HUES64 (cell line): ENCODE data around the gene TIGD7.

Experiments used
- H3K27ac ChIP-seq: 2 replicates; pipeline ENCODE4 v1.7.0; 2013; ENCODE audit warnings: low read depth, low read length, inconsistent platforms
- H3K27me3 ChIP-seq: 2 replicates; pipeline ENCODE4 v1.6.1; 2013; ENCODE audit warnings: mild to moderate bottlenecking, low read length; ENCODE audit not compliant: insufficient read depth
- H3K36me3 ChIP-seq: 2 replicates; pipeline ENCODE4 v1.6.1; 2013; ENCODE audit warnings: mild to moderate bottlenecking, low read length; ENCODE audit not compliant: insufficient read depth
- H3K4me1 ChIP-seq: 2 replicates; pipeline ENCODE4 v1.6.1; 2013; ENCODE audit warnings: mild to moderate bottlenecking, low read length, moderate library complexity; ENCODE audit not compliant: insufficient read depth
- H3K4me3 ChIP-seq: 2 replicates; pipeline ENCODE4 v1.5.1; 2013; ENCODE audit warnings: mild to moderate bottlenecking, low read length, moderate library complexity
- H3K9ac ChIP-seq: 2 replicates; pipeline ENCODE4 v1.6.1; 2013; ENCODE audit warnings: mild to moderate bottlenecking, low read depth, low read length
- H3K9me3 ChIP-seq: 2 replicates; pipeline ENCODE4 v1.6.1; 2013; ENCODE audit warnings: low read depth, low read length; ENCODE audit not compliant: insufficient read depth
- WGBS: fragments of 150-250, 120-280 bp; methylation state at CpG from one replicate; pipeline ENCODE4 v1.1.7; 2013; ENCODE audit warnings: missing lambda C conversion rate; 5-methylcytosine and 5-hydroxymethylcytosine counted together

Gene TIGD7

DNA sequence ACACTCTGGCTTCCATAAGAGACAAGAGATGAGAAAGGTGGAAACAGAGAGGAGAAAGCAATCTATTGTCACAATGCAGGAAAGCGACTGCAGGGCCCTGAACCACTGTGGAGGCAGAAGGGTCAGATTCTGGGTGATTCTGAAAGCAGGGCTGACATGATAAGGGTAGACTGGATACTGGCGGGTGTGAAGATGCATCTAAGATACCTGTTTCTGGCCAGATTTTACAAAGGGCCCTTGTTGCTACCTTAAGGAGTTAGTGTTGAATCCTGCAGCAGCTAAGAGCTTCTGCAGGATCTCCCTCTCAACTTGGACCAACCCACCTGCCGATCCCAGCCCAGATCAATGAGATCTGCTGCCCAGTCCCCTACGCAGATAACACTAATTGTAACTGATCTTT, 42.7 kb downstream of the TIGD7 start:
- H3K4me3 ChIP-seq: no peak overlapping the region
- H3K27ac ChIP-seq: no peak overlapping the region
- H3K9me3 ChIP-seq: peaks cover 11% of the 10 kb centered on the region; the same call in 1 of the 2 replicates
- peaks cover 8% of the 10 kb centered on the region; the same call in 1 of the 2 replicates for H3K27me3 ChIP-seq
- no peak overlapping the region for H3K9ac ChIP-seq
- no peaks in the 10 kb centered on the region for H3K4me1 ChIP-seq
- 90% methylated on average over 4 of the region's 4 CpGs for WGBS
- no peaks in the 10 kb centered on the region for H3K36me3 ChIP-seq

DNA sequence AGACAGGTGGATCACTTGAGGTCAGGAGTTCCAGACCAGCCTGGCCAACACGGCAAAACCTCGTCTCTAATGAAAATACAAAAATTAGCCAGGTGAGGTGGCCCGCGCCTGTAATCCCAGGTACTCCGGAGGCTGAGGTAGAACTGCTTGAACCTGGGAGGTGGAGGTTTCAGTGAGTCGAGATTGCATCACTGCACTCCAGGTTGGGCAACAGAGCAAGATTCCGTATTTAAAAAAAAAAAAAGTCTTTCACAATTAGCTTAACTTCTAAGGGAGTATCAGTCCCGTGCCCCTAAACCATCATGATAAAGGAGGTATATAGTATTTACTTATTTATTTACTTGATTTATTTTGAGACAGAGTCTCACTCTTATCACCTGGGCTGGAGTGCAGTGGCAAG, 45.4 kb downstream of the TIGD7 start:
- H3K9me3 ChIP-seq: peaks cover 2% of the 10 kb centered on the region; the same call in 1 of the 2 replicates
- no peaks in the 10 kb centered on the region for H3K4me1 ChIP-seq
- H3K27ac ChIP-seq: no peak overlapping the region
- H3K36me3 ChIP-seq: no peaks in the 10 kb centered on the region
- no peak overlapping the region for H3K4me3 ChIP-seq
- 93% methylated on average over 7 of the region's 8 CpGs for WGBS
- no peak overlapping the region for H3K9ac ChIP-seq
- peaks cover 8% of the 10 kb centered on the region; the same call in 1 of the 2 replicates for H3K27me3 ChIP-seq

DNA sequence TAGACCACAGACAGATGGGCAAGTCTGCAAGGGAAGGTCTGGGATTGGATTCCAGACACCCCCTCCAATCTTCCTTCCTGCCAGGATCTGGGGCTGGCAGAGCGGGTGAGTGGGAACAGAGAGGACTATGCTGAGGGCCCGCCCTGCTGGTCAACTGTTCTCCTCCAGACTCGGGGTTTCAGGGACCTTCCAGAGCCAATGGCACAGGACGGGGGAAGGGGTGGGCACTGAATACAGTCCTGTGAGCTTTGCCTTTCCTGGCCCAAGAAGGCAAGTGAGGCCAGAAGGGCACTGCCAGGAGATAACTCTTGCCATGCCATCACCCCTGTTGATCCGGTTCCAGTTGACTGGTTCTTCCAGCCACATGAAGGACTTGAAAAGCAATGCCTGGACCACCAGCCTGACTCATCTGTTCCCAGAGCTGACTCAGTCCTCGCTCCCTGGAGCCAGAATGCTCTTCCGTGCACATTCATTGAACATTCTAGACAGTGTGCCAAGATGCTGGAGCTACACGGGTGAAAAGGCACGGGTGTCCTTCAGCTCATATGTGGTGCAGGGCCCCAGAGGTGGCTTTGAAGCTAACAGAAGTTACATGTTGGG, 48.3 kb downstream of the TIGD7 start:
- no peaks in the 10 kb centered on the region for H3K4me1 ChIP-seq
- 79% methylated on average over 9 of the region's 9 CpGs for WGBS
- no peak overlapping the region for H3K27ac ChIP-seq
- no peak overlapping the region for H3K4me3 ChIP-seq
- no peak overlapping the region for H3K9ac ChIP-seq
- no peaks in the 10 kb centered on the region for H3K36me3 ChIP-seq
- H3K9me3 ChIP-seq: no peaks in the 10 kb centered on the region
- no peaks in the 10 kb centered on the region for H3K27me3 ChIP-seq

DNA sequence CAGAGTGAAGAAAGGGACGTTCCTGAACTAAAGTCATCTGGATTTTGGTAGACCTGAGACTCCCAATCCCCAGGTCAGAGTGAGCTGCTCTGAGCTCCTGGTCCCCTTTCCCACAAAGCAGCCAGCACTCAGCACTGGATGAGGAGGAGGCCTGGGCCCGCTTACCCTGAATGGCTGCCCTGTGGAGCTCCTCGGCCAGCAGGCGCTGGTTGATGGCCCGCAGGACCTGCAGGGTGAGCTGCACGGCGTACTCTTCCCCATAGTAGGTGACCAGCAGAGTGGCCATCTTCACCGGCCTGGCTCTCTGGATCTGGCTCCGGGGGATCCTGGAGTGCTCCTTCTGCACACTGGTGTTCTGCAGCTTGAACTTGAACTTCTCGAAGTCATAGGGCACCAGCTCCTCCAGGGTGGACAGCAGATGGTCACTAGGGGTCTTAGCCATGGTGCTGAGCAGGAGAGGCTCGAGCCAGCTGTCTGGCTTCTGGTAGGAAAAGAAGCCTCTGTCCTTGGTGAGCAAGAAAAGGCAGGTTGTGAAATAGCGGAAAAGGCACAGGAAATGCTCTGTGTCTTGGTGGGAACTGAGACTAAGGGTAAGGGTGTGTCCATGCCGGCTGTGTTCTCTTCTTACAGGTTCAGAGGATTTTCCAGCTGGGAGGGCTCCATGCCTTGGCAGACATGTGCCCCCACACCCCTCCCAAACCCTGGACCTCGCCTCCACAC, 48.9 kb downstream of the TIGD7 start, which contains the start of gene MEFV:
Gene MEFV (minus strand): TSS at position 488 of the 720 bp plus-strand sequence. CDS start 46 bp downstream, at position 442.
- Histone ChIP-seq H3K9me3 (no peaks in the 10 kb centered on the region), H3K4me1 (no peaks in the 10 kb centered on the region), H3K27ac (no peak within 1 kb of the TSS), H3K9ac (no peak within 1 kb of the TSS), H3K27me3 (no peaks in the 10 kb centered on the region), H3K36me3 (no peaks in the 10 kb centered on the region), H3K4me3 (no peak within 1 kb of the TSS)
- 85% methylated on average over 14 of the region's 14 CpGs for WGBS

DNA sequence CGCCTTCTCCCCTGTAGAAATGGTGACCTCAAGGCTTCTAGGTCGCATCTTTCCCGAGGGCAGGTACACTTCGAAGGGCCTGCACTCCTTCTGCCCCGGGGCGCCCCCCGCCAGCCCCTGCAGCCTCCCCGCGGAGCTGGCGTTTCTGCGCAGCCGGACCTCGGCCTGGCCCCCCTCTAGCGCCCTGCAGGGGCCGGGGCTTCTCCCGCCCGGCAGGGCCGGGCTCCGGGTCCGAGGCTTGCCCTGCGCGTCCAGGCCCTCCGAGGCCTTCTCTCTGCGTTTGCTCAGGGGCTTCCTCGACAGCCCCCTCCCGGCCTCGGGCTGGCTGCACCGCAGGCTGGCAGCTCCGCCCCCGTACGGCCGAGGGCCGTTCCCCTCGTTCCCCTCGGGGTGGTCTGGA, 50.9 kb downstream of the TIGD7 start:
- no peaks in the 10 kb centered on the region for H3K27me3 ChIP-seq

DNA sequence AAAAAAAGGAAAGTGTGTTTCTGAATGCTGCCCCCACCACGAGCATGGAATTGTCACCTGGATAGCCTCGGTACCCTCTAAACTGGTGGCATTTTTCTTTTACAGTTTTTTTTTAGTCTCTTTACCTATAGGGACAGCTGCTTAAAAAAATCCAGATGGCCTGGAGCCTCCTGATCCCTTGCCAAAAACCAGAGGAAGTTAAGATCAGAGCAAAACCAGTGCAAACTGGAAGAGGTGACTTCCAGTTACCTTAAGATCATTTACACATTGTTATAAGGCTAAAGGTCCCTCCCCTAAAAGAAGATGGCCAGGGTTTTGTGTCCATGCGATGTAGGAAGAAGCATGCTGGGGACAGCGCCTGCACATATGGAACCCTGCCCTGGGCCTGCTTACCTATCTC, 52.3 kb downstream of the TIGD7 start:
- WGBS: 96% methylated on average over 4 of the region's 4 CpGs
- Histone ChIP-seq H3K9ac (no peak overlapping the region), H3K36me3 (no peaks in the 10 kb centered on the region), H3K27ac (no peak overlapping the region), H3K4me1 (no peaks in the 10 kb centered on the region), H3K27me3 (no peaks in the 10 kb centered on the region), H3K4me3 (no peak overlapping the region), H3K9me3 (no peaks in the 10 kb centered on the region)

More for the DNA sequence above, 50.9 kb downstream of the TIGD7 start:
- H3K27ac ChIP-seq: no peak overlapping the region
- H3K4me3 ChIP-seq: no peak overlapping the region
- WGBS: 83% methylated on average over 35 of the region's 35 CpGs
- H3K4me1 ChIP-seq: no peaks in the 10 kb centered on the region
- H3K36me3 ChIP-seq: no peaks in the 10 kb centered on the region
- no peak overlapping the region for H3K9ac ChIP-seq
- H3K9me3 ChIP-seq: no peaks in the 10 kb centered on the region

DNA sequence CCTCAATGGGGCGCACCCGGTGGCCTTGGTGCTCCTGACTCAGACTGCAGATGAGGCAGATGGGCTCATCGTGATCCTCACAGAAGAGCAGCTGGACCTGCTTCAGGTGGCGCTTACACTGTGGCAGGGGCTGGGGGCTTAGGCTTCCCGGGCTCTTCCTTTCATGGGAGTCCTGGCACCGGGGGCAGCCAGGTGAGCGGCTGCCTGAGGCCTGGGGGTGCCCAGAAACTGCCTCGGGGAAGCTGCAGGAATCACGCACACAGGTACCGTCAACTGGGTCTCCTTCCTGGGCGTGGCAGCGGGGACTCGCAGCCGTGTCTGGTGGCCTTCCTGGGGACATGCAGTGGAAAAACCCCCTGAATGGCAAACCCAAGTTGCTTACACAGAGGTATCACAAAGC, 55.8 kb downstream of the TIGD7 start:
- H3K36me3 ChIP-seq: no peaks in the 10 kb centered on the region
- no peak overlapping the region for H3K4me3 ChIP-seq
- no peak overlapping the region for H3K9ac ChIP-seq
- H3K9me3 ChIP-seq: no peaks in the 10 kb centered on the region
- WGBS: 82% methylated on average over 14 of the region's 14 CpGs
- H3K27me3 ChIP-seq: no peaks in the 10 kb centered on the region; the same call in 1 of the 2 replicates
- no peak overlapping the region for H3K27ac ChIP-seq
- H3K4me1 ChIP-seq: no peaks in the 10 kb centered on the region

DNA sequence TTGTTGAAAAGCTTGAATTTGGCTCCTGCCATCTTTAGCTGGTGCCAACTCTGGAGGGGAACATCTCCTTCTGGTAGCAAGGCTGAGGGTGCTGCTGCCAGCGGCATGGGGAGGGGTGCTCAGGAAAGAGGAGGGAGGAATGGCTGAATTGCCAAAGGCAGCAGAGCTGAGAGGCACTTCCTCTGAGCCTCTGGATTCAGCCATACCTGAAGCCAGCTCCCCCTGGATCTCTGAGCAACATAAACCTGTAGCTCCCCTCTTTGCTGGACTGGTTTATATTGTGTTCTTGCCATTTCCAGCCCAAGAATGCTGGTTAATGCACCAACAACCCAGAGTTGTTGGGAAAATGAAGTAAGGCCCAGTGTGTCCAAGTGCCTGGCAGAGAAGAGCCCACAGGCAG, 56.2 kb downstream of the TIGD7 start:
- WGBS: 82% methylated on average over 1 of the region's 1 CpG
- no peaks in the 10 kb centered on the region for H3K9me3 ChIP-seq
- no peaks in the 10 kb centered on the region for H3K36me3 ChIP-seq
- no peaks in the 10 kb centered on the region for H3K4me1 ChIP-seq
- no peak overlapping the region for H3K9ac ChIP-seq
- H3K4me3 ChIP-seq: no peak overlapping the region
- H3K27ac ChIP-seq: no peak overlapping the region
- no peaks in the 10 kb centered on the region; the same call in 1 of the 2 replicates for H3K27me3 ChIP-seq
